Kidney (tissue), 14 donors: ENCODE data around the gene ADGRF5. TPM values are rescaled to one million over a fixed set of nuclear protein-coding genes. Genes with fewer than 3 reads are reported as not detected.

Experiments used
- DNase-seq, 5 donors: peaks; one replicate each; pipeline ENCODE4 v3.0.0-alpha.2; 2013 to 2020
- FAIRE-seq: peaks from 2 replicates; lab custom pipeline; 2012; peaks lifted over from hg19 to GRCh38; lab: Jason Lieb, UNC
- H3K27ac ChIP-seq, 2 donors: one replicate each; pipeline ENCODE4 v1.7.0; 2013; ENCODE audit warnings: low read depth in 2 of 2, low read length in 2 of 2, inconsistent platforms in 1 of 2
- H3K27me3 ChIP-seq: one replicate; pipeline ENCODE4 v1.7.1; 2013; ENCODE audit warnings: low read length, inconsistent platforms; ENCODE audit not compliant: control insufficient read depth, insufficient read depth
- H3K36me3 ChIP-seq, 3 donors: one replicate each; pipeline versions ENCODE4 v1.7.0 to v1.7.1; 2013; ENCODE audit warnings: low read length in 3 of 3, control low read depth in 1 of 3, inconsistent platforms in 1 of 3; ENCODE audit not compliant: insufficient read depth in 3 of 3, control insufficient read depth in 2 of 3
- H3K4me1 ChIP-seq, 3 donors: one replicate each; pipeline versions ENCODE4 v1.7.0 to v1.7.1; 2013; ENCODE audit warnings: low read length in 3 of 3, inconsistent platforms in 1 of 3, low read depth in 1 of 3; ENCODE audit not compliant: control insufficient read depth in 2 of 3, insufficient read depth in 2 of 3
- H3K4me3 ChIP-seq, 3 donors: one replicate each; pipeline versions ENCODE4 v1.7.0 to v1.8.1; 2013; ENCODE audit warnings: low read length in 3 of 3, control low read depth in 1 of 3, inconsistent platforms in 1 of 3
- H3K9ac ChIP-seq, 3 donors: one replicate each; pipeline versions ENCODE4 v1.7.0 to v1.7.1; 2013; ENCODE audit warnings: low read length in 3 of 3, control low read depth in 1 of 3, inconsistent platforms in 1 of 3
- H3K9me3 ChIP-seq, 3 donors: one replicate each; pipeline versions ENCODE4 v1.7.0 to v1.7.1; 2013; ENCODE audit warnings: low read length in 3 of 3, control low read depth in 1 of 3, inconsistent platforms in 1 of 3; ENCODE audit not compliant: control insufficient read depth in 2 of 3, insufficient read depth in 1 of 3
- CTCF ChIP-seq: IDR thresholded peaks from 3 replicates; pipeline ENCODE4 v1.5.1; 2012; ENCODE audit warnings: mild to moderate bottlenecking, moderate library complexity, borderline replicate concordance; ENCODE audit not compliant: insufficient read depth; ENCODE audit errors: extremely low read depth
- intact Hi-C: fragments of 100-400 bp; cut with DNase I; formaldehyde crosslinking; loops from one replicate; pipeline ENCODE4 v1.11.1; 2022
- polyA plus RNA-seq: library from polyadenylated mRNA; stranded (reverse); fragments of 350-450 nt; fragmentation: Illumina TruSeq; extraction: RNeasy Lipid Tissue Mini Kit (QIAGEN cat#74804); gene quantifications from one replicate; pipeline ENCODE4 v1.2.3, GENCODE V29; 2014; ENCODE audit warnings: low read depth, low replicate concordance; ENCODE audit not compliant: insufficient read depth
- total RNA-seq: library from RNA; stranded (reverse); fragmentation: NEBNext Ultra II Directional; extraction: Animal tissue kit (Norgen Biotek cat#: 25700); gene quantifications from one replicate; pipeline ENCODE4 v1.2.1, GENCODE V29; 2021
- donor health status: control.
- donor health status: control.
- donor health status: control.
- donor health status: control.
- donor health status: control.
- donor health status: DM: yes; HTN: yes; CAD: no.
- donor health status: Normal renal cell carcinoma (clear cell type).

Gene ADGRF5
- total and polyA plus RNA-seq, 2 donors from 2014 or later, result 44.1 to 51.7 TPM

GRCh38 chr6:46932526-46933319 lies 11.0 kb upstream of the ADGRF5 start:
- no peaks in the 10 kb centered on the region for H3K27me3 ChIP-seq
- DNase-seq, result peak in 1 of 5 donors; percentile 58
- peak overlapping the region; percentile 30 to 86 for H3K27ac ChIP-seq
- no peak for TF ChIP-seq CTCF
- H3K9ac ChIP-seq, result peak overlapping the region in 1 of 3 donors; percentile 30
- intact Hi-C loops, result no loop called here
- H3K4me1 ChIP-seq, result peaks cover 0 to 13% (median 10%) of the 10 kb centered on the region in 3 donors
- no peaks in the 10 kb centered on the region for H3K36me3 ChIP-seq
- no peak for FAIRE-seq
- H3K9me3 ChIP-seq, result no peaks in the 10 kb centered on the region
- no peak overlapping the region for H3K4me3 ChIP-seq

DNA sequence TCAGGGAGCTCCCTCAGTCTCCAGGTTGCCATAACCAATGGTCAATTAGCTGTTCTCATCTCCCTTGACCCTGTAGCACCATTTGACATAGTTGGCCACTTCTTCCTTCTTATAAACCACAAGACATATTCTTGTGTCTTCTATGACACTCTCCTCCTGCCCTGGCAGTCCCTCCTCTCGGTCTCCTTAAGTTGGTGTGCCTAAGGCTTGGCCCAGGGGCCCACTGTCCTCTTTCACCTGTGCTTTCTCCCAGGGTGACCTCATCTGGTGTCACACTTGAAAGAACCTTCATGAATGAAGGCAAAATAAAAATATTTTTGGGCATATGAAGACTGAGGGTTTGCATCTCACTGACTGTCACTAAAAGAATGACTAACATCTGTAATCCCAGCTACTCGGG lies 9.7 kb upstream of the ADGRF5 start:
- Histone ChIP-seq H3K4me3 (no peak overlapping the region), H3K36me3 (no peaks in the 10 kb centered on the region), H3K4me1 (peaks cover 0 to 11% (median 10%) of the 10 kb centered on the region in 3 donors), H3K9ac (no peak overlapping the region), H3K9me3 (no peaks in the 10 kb centered on the region), H3K27me3 (no peaks in the 10 kb centered on the region), H3K27ac (no peak overlapping the region)
- DNase-seq, result no peak
- no peak for FAIRE-seq
- no peak for TF ChIP-seq CTCF
- intact Hi-C loops, result no loop called here

- intact Hi-C loops, result no loop called here
- no peak overlapping the region for H3K9ac ChIP-seq
- no peak overlapping the region for H3K27ac ChIP-seq
- TF ChIP-seq CTCF, result no peak
- no peak for DNase-seq
- no peaks in the 10 kb centered on the region for H3K36me3 ChIP-seq
- no peaks in the 10 kb centered on the region for H3K9me3 ChIP-seq
- H3K4me3 ChIP-seq, result no peak overlapping the region
- no peaks in the 10 kb centered on the region for H3K27me3 ChIP-seq
- H3K4me1 ChIP-seq, result peaks cover 0 to 10% (median 7%) of the 10 kb centered on the region in 3 donors
- FAIRE-seq, result no peak
These were observed 8.6 kb upstream of the ADGRF5 start for GRCh38 chr6:46930331-46930730.
